ENCODE results near the gene ERN1. TPM values are rescaled to one million over a fixed set of nuclear protein-coding genes. Genes with fewer than 3 reads are reported as not detected.

The ERN1 gene
- total RNA-seq, 4 donors from 2014 or later = 7.8 to 29.2 (median 12.8) TPM

- no peak overlapping the region for H3K4me3 ChIP-seq
- intact Hi-C loops (cut with DNase I; ENCODE audit: low total_unique reads) = no loop called here
- in situ Hi-C loops (cut with MboI; ENCODE audit: low pct_ligation_motif_present in 1 of 4, low pct_unique_long_range_greater_than_20kb in 1 of 4, low sequenced_read_pairs in 3 of 4) = no loop called here
- TF ChIP-seq, protein P1, sequence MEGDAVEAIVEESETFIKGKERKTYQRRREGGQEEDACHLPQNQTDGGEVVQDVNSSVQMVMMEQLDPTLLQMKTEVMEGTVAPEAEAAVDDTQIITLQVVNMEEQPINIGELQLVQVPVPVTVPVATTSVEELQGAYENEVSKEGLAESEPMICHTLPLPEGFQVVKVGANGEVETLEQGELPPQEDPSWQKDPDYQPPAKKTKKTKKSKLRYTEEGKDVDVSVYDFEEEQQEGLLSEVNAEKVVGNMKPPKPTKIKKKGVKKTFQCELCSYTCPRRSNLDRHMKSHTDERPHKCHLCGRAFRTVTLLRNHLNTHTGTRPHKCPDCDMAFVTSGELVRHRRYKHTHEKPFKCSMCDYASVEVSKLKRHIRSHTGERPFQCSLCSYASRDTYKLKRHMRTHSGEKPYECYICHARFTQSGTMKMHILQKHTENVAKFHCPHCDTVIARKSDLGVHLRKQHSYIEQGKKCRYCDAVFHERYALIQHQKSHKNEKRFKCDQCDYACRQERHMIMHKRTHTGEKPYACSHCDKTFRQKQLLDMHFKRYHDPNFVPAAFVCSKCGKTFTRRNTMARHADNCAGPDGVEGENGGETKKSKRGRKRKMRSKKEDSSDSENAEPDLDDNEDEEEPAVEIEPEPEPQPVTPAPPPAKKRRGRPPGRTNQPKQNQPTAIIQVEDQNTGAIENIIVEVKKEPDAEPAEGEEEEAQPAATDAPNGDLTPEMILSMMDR (IDR thresholded peaks at IDR 0.05) = no peak
- TF ChIP-seq POLR2AphosphoS5 (IDR thresholded peaks at IDR 0.05) (no peak), POLR2A (IDR thresholded peaks at IDR 0.05) (no peak), EP300 (IDR thresholded peaks at IDR 0.05; ENCODE audit: low read depth) (no peak)
- no peaks in the 10 kb centered on the region for H3K36me3 ChIP-seq
- peaks cover 7 to 32% (median 17%) of the 10 kb centered on the region in 4 donors for H3K4me1 ChIP-seq
- DNase-seq = no peak
- WGBS, 2 donors (ENCODE audit: low coverage in 1 of 2) = 85 to 93% methylated on average over 4 to 5 of the region's 5 CpGs
- H3K27me3 ChIP-seq = no peaks in the 10 kb centered on the region
- H3K9me3 ChIP-seq = no peaks in the 10 kb centered on the region
- no peak overlapping the region for H3K27ac ChIP-seq
Observed at GRCh38 chr17:64109400-64109799, 20.5 kb downstream of the ERN1 start.

DNA sequence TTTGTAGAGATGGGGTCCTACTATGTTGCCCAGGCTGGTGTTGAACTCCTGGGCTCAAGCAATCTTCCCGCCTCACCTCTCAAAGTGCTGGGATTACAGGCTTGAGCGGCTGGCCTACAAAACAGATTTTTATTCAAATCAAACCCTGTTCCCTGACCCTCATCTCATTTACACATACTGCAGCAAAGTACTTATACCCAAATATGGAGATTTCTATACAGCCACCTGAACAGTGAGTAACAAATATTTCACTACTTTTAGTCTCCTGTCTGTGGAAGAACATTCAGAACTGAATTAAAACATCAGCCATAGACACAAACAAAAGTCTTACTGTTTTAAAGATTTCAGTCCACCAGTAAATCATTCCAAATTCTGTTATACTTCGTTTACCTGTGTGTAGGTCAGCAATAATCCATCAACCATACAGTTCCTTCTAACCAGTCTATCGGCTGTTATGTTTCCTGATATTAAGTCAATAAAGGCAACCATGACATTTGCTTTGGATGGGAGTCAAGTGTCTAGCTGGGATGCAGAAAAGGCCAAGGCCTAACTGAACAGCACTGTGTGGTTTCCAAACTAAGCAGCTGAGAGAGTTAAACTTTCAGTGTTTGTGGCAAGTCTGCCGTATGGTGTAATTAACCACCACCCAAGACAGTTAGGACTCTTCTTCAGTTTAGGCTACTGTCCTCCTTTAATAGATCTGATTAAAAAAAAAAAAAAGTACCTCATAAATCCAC, 22.3 kb downstream of the ERN1 start:
- Histone ChIP-seq H3K36me3 (no peaks in the 10 kb centered on the region), H3K27me3 (no peaks in the 10 kb centered on the region), H3K27ac (peak overlapping the region in 1 of 4 donors; percentile 39), H3K9me3 (no peaks in the 10 kb centered on the region), H3K4me3 (no peak overlapping the region), H3K4me1 (peaks cover 7 to 37% (median 17%) of the 10 kb centered on the region in 4 donors)
- in situ Hi-C loops (cut with MboI; ENCODE audit: low pct_ligation_motif_present in 1 of 4, low pct_unique_long_range_greater_than_20kb in 1 of 4, low sequenced_read_pairs in 3 of 4) (no loop called here), intact Hi-C loops (cut with DNase I; ENCODE audit: low total_unique reads) (no loop called here)
- WGBS, 2 donors (ENCODE audit: low coverage in 1 of 2) = 60 to 62% methylated on average over 3 to 5 of the region's 5 CpGs
- no peak for TF ChIP-seq EP300 (IDR thresholded peaks at IDR 0.05; ENCODE audit: low read depth)
- TF ChIP-seq, protein P1 (IDR thresholded peaks at IDR 0.05) = no peak
- TF ChIP-seq POLR2AphosphoS5 (IDR thresholded peaks at IDR 0.05) = no peak
- no peak for DNase-seq

GRCh38 chr17:64106918-64107317, 23.0 kb downstream of the ERN1 start:
- WGBS, 2 donors (ENCODE audit: low coverage in 1 of 2) = 71 to 90% methylated on average over 2 to 3 of the region's 3 CpGs
- Histone ChIP-seq H3K27ac (no peak overlapping the region), H3K4me1 (peaks cover 7 to 37% (median 17%) of the 10 kb centered on the region in 4 donors), H3K9me3 (no peaks in the 10 kb centered on the region), H3K27me3 (no peaks in the 10 kb centered on the region), H3K4me3 (no peak overlapping the region), H3K36me3 (no peaks in the 10 kb centered on the region)
- TF ChIP-seq POLR2A (IDR thresholded peaks at IDR 0.05) = no peak
- no peak for TF ChIP-seq EP300 (IDR thresholded peaks at IDR 0.05; ENCODE audit: low read depth)
- TF ChIP-seq, protein P1 (IDR thresholded peaks at IDR 0.05) = no peak
- TF ChIP-seq POLR2AphosphoS5 (IDR thresholded peaks at IDR 0.05) = no peak
- in situ Hi-C loops (cut with MboI; ENCODE audit: low pct_ligation_motif_present in 1 of 4, low pct_unique_long_range_greater_than_20kb in 1 of 4, low sequenced_read_pairs in 3 of 4) = no loop called here
- DNase-seq = no peak
- intact Hi-C loops (cut with DNase I; ENCODE audit: low total_unique reads) = no loop called here

- intact Hi-C loops (cut with DNase I; ENCODE audit: low total_unique reads) (no loop called here), in situ Hi-C loops (cut with MboI; ENCODE audit: low pct_ligation_motif_present in 1 of 4, low pct_unique_long_range_greater_than_20kb in 1 of 4, low sequenced_read_pairs in 3 of 4) (no loop called here)
- peak overlapping the region in 1 of 4 donors; percentile 23 for H3K27ac ChIP-seq
- H3K4me1 ChIP-seq = peaks cover 7 to 35% (median 16%) of the 10 kb centered on the region in 4 donors
- no peaks in the 10 kb centered on the region for H3K9me3 ChIP-seq
- no peak for DNase-seq
- H3K27me3 ChIP-seq = no peaks in the 10 kb centered on the region
- TF ChIP-seq POLR2A (IDR thresholded peaks at IDR 0.05) (no peak), POLR2AphosphoS5 (IDR thresholded peaks at IDR 0.05) (no peak), EP300 (IDR thresholded peaks at IDR 0.05; ENCODE audit: low read depth) (no peak)
- TF ChIP-seq, protein P1 (IDR thresholded peaks at IDR 0.05) = no peak
- WGBS, 2 donors (ENCODE audit: low coverage in 1 of 2) = 90 to 100% methylated on average over 1 to 5 of the region's 5 CpGs
- H3K36me3 ChIP-seq = no peaks in the 10 kb centered on the region
- H3K4me3 ChIP-seq = no peak overlapping the region
Observed at GRCh38 chr17:64103391-64104364, 26.3 kb downstream of the ERN1 start.
